Measurements from ENCODE around the gene THSD7B. TPM values are rescaled to one million over a fixed set of nuclear protein-coding genes. Genes with fewer than 3 reads are reported as not detected.

THSD7B gene
- total and polyA plus RNA-seq, 2 of the 8 experiments (the other 6 are each of a cell fraction or from before 2014, with no cell fraction given) = 0.60 to 2.9 TPM

DNA sequence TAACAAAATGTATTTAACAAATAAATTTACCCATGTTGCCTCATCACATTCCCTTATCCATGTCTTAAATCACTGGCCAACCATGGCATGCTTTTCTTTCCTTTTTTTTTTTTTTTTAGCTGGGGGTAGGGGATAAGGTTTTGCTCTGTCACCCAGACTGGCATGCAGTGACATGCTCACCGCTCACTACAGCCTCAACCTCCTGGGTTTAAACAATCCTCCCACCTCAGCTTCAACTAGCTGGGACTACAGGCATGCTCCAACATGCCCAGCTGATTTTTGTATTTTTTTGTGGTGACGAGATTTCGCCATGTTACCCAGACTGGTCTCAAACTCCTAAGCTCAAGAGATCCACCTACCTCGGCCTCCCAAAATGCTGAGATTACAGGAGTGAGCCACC, 266.4 kb downstream of the THSD7B start (continued):
- no peak for TF ChIP-seq RNF2 (IDR thresholded peaks at IDR 0.05; ENCODE audit: borderline replicate concordance, low read depth, low read length, missing control alignments, poor library complexity, severe bottlenecking)
- no peak for TF ChIP-seq SUZ12 (IDR thresholded peaks at IDR 0.05; ENCODE audit: low read length)
